PC-3 (cell line): ENCODE data around the gene CCDC116.

ENCODE experiments used
- CTCF ChIP-seq: fragments of 300-600 bp; sonication (generic); conservative IDR thresholded peaks from 2 replicates; pipeline ENCODE4 v1.5.1; 2017; ENCODE audit warnings: antibody characterized with exemption, low read depth, mild to moderate bottlenecking, low read length
- EZH2phosphoT487 ChIP-seq: fragments of 300-600 bp; sonication (generic); IDR thresholded peaks from 2 replicates; pipeline ENCODE4 v1.6.1; 2018; ENCODE audit warnings: mild to moderate bottlenecking, antibody characterized with exemption, low read length, borderline replicate concordance

GRCh38 chr22:21663738-21664137, 31.2 kb downstream of the CCDC116 start:
- TF ChIP-seq EZH2phosphoT487 (no peak), CTCF (no peak)
